HG03095 (cell line): Measurements from ENCODE around the gene DHCR24.

Experiments
- ATAC-seq: cut with Tn5 transposase; IDR thresholded peaks from one replicate; pipeline ENCODE4 v1.9.1; 2021; ENCODE audit warnings: moderate library complexity; ENCODE audit not compliant: unreplicated experiment

The DHCR24 gene

GRCh38 chr1:54866801-54867716 lies 19.9 kb downstream of the DHCR24 start:
- no peak for ATAC-seq

DNA sequence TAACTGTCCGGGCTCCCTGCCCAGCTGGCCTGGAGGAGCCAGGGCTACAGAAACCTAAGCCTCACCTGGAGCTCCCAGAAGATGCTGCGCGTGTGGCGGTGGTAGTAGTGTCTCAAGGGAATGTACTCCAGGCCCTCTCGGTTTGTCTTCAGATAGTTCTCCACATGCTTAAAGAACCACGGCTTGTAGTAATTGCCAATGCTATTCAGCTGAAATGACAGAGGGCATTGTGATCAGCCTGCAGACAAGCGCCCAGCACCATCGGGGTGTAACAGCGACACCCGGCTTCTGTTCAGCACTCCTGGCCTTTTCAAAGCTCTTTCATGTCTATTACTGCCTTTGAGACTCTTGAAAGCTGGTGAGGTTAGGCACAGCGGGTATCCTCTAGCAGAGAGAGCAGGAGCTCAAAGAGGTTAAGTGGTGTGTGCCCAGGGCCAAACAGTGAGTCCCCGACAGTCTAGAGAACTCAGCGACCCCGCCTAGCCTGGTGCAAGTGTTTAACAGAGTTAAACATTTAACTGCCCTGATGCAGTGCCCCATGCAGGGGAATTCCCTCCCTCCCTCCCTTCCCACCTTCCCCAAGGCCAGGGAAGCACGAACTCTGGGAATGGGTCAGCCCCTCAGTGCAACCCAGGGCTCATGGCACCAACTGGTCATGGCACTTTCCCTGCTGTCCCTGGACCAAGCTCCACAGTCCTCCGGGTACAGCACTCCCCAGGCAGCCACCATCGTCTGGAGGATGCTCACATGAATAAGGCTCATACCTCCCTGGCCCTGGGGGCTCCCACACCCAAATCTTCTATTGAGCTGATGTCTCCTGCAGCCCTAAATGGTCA lies 21.5 kb downstream of the DHCR24 start:
- ATAC-seq: no peak

- ATAC-seq: no peak
Measured at GRCh38 chr1:54864460-54865208, 22.4 kb downstream of the DHCR24 start.

DNA sequence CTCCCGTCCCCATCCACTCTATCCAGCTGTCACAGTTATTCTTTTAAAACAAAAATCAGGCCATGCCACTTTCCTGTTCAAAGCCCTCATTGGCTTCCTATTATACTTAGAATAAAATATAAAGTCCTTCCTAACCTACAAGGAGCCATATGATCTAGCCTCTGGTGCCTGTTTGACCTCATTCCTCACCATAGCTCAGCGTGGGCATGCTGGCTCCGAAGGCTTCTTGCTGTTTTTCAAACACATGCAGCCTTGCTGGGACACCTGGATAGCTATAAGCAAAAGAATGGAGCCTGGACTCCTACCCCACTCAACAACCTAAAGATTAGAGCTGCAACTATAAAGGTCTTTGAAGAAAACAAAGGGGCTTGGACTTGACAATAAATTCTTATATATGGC lies 23.7 kb downstream of the DHCR24 start:
- ATAC-seq: no peak

GRCh38 chr1:54861070-54861761 lies 25.8 kb downstream of the DHCR24 start:
- ATAC-seq: peak; percentile 52

- ATAC-seq: no peak
Measured at GRCh38 chr1:54859700-54860391, 27.1 kb downstream of the DHCR24 start.

- no peak for ATAC-seq
Measured at GRCh38 chr1:54857746-54858561, 29.0 kb downstream of the DHCR24 start.

DNA sequence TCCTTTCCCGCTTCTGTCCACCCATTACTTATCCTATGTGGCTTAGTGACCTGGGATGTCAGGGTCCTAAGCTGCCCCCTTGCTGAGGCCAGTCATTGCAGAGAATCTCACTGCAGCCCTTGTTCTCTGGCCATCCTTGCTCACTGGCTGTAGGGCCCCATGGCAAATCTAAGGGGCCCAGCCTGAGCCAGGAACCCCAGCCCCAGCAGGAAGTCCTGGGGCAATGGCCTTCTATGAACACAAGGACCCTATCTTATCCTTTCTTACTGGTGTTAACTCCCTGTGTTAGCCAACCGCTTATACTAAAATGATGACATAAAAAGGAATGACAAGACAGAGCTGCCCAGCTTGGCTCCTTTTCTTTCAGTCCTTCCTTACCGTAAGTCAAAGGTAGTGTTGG lies 29.9 kb downstream of the DHCR24 start:
- ATAC-seq: no peak

DNA sequence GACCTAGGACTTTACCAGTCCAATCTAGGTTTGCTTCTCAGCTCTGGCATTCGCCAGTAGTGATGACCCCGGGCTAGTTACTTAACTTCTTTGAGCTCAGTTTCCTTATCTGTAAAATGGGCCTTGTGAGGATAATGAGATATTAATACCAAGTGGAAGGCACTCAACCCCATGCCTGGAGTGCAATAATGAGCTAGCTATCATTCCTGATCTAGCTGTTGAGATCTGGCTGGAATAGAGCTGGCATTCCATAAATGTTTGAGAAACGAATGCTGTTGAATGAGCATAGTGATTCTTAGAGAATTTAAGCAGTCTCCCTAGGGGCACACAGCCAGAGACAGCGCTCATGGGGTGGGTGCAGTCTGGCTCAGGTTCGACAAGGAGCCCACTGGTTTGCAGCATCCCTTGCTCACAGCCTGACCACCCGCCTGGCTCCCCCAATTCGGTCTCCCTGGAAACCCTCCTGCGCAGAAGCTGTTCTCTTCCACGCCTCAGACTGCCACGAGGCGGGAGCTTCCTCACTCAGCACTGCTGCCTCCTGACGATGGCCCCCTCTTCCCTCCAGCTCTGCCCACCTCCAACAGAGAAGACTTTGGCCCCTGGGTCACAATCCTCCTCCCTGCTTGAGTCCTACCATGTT lies 32.5 kb downstream of the DHCR24 start:
- ATAC-seq: no peak

- no peak for ATAC-seq
Measured at GRCh38 chr1:54853793-54854370, 33.1 kb downstream of the DHCR24 start.

- no peak for ATAC-seq
Measured at GRCh38 chr1:54853096-54853792, 33.8 kb downstream of the DHCR24 start.

GRCh38 chr1:54851936-54852524 lies 35.0 kb downstream of the DHCR24 start:
- ATAC-seq: no peak

- ATAC-seq: no peak
Measured at GRCh38 chr1:54851406-54851805, 35.6 kb downstream of the DHCR24 start.

DNA sequence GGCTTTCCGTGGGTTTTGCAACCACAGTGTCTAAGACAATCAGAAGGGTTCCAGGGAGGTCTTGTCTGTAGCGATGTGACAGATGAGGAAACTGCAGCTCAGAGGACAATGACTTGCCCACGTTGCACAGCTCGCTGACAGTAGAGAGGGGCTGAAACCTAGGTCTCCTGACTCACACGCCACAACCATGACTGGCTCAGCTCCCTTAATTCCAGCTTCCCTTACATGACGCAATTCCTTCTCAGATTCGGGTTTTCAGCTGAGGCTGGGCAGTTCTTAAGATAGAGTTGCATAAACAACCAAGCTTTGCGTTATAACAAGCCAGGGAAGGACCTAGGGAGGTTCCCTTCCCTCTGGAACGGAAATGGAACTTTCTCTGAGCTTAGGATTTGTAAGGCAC lies 36.3 kb downstream of the DHCR24 start:
- ATAC-seq: no peak

- no peak for ATAC-seq
Measured at GRCh38 chr1:54850069-54850730, 36.8 kb downstream of the DHCR24 start.

GRCh38 chr1:54849219-54850068 lies 37.6 kb downstream of the DHCR24 start:
- ATAC-seq: no peak
